GM23338 (cell line): ENCODE results near the gene PHF1.

ENCODE experiments used
- CREB1 ChIP-seq: fragments of 250-450 bp; sonication (Bioruptor Pico); IDR thresholded peaks from 2 replicates; pipeline ENCODE4 v1.5.0; 2020; ENCODE audit warnings: low read depth, mild to moderate bottlenecking, moderate library complexity
- EZH2 ChIP-seq: fragments of 200-600 bp; sonication (generic); IDR thresholded peaks from one replicate; pipeline ENCODE4 v1.8.0; 2017; ENCODE audit warnings: antibody characterized with exemption, mild to moderate bottlenecking, low read depth; ENCODE audit not compliant: unreplicated experiment
- EZH2phosphoT487 ChIP-seq: fragments of 200-600 bp; sonication (generic); IDR thresholded peaks from one replicate; pipeline ENCODE4 v1.8.1; 2018; ENCODE audit warnings: antibody characterized with exemption; ENCODE audit not compliant: unreplicated experiment
- JUNB ChIP-seq: IDR thresholded peaks from one replicate; pipeline ENCODE4 v1.6.1; 2016; ENCODE audit warnings: antibody characterized with exemption; ENCODE audit not compliant: unreplicated experiment
- NANOG ChIP-seq: IDR thresholded peaks from 2 replicates; pipeline ENCODE4 v1.6.1; 2016; ENCODE audit warnings: antibody characterized with exemption, borderline replicate concordance
- POLR2AphosphoS5 ChIP-seq: IDR thresholded peaks from 2 replicates; pipeline ENCODE4 v1.6.1; 2016; ENCODE audit warnings: antibody characterized with exemption, low read depth
- STAT1 ChIP-seq: IDR thresholded peaks from one replicate; pipeline ENCODE4 v1.6.1; 2016; ENCODE audit warnings: antibody characterized with exemption; ENCODE audit not compliant: unreplicated experiment
- ZNF114 ChIP-seq: fragments of 250-450 bp; sonication (Bioruptor Pico); IDR thresholded peaks from 2 replicates; pipeline ENCODE4 v1.5.0; 2020; ENCODE audit warnings: mild to moderate bottlenecking, moderate library complexity
- ZNF331 ChIP-seq: fragments of 250-450 bp; sonication (Bioruptor Pico); IDR thresholded peaks from 2 replicates; pipeline ENCODE4 v1.5.0; 2020; ENCODE audit warnings: low read depth, mild to moderate bottlenecking, moderate library complexity
- TF ChIP-seq, protein P1 (sequence below), 2 experiments: fragments of 200-600 bp in 1 of 2; sonication (generic) in 1 of 2; conservative IDR thresholded peaks; 2 replicates each; pipeline versions ENCODE4 v1.5.1 to v1.6.1; 2016 to 2017; ENCODE audit warnings: antibody characterized with exemption in 2 of 2, low read depth in 2 of 2, mild to moderate bottlenecking in 2 of 2, moderate library complexity in 1 of 2
- TF ChIP-seq, protein P2 (sequence below): IDR thresholded peaks from one replicate; pipeline ENCODE4 v1.6.1; 2018; ENCODE audit warnings: antibody characterized with exemption; ENCODE audit not compliant: unreplicated experiment
- TF ChIP-seq, protein P3 (sequence below): fragments of 250-450 bp; sonication (Bioruptor Pico); IDR thresholded peaks from 2 replicates; pipeline ENCODE4 v1.5.0; 2020; ENCODE audit warnings: mild to moderate bottlenecking, moderate library complexity
- TF ChIP-seq, protein P4 (sequence below): IDR thresholded peaks from 2 replicates; pipeline ENCODE4 v1.6.1; 2016; ENCODE audit warnings: antibody characterized with exemption

DNA sequence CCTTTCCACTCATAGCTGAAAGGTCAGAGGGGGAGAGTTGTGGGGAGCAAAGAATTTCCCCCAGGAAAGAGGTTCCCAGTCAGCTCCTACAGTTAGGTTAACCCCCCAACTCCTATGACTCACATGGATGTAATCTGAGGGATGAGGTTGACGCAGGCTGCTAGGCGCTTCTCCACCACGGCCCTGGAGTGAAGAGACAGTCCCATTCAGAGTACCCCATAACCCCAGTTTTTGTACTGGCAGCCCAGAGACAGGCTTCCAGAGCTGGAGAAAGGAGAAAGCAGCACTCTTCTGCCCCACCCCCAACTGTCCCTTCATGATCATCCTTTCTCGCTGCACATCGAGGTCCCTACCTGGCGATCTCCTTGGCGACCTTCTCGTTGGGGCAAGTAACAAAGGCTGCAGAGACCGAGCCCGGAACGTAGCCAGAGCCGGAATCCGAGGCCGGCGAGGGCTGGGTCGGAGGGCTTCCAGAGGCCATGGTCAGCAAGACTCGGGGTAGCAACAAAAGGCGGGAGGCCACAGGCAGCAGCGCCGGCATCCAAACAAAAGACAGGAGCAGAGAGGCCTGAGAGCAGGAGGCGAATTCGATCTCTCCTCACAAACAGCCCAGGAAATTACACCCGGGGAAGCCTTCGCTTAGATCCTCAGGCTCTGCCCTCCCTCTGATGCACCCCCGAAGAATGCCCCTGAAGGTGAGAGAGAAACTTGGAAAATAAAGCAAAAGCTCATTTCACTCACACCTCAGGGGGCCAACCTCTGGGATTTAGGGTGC is 6.5 kb downstream of the PHF1 start:
- TF ChIP-seq, protein P1, sequence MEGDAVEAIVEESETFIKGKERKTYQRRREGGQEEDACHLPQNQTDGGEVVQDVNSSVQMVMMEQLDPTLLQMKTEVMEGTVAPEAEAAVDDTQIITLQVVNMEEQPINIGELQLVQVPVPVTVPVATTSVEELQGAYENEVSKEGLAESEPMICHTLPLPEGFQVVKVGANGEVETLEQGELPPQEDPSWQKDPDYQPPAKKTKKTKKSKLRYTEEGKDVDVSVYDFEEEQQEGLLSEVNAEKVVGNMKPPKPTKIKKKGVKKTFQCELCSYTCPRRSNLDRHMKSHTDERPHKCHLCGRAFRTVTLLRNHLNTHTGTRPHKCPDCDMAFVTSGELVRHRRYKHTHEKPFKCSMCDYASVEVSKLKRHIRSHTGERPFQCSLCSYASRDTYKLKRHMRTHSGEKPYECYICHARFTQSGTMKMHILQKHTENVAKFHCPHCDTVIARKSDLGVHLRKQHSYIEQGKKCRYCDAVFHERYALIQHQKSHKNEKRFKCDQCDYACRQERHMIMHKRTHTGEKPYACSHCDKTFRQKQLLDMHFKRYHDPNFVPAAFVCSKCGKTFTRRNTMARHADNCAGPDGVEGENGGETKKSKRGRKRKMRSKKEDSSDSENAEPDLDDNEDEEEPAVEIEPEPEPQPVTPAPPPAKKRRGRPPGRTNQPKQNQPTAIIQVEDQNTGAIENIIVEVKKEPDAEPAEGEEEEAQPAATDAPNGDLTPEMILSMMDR (conservative IDR thresholded peaks at IDR 0.05; ENCODE audit: low read depth in 2 of 2) = no peak
- TF ChIP-seq, protein P2, sequence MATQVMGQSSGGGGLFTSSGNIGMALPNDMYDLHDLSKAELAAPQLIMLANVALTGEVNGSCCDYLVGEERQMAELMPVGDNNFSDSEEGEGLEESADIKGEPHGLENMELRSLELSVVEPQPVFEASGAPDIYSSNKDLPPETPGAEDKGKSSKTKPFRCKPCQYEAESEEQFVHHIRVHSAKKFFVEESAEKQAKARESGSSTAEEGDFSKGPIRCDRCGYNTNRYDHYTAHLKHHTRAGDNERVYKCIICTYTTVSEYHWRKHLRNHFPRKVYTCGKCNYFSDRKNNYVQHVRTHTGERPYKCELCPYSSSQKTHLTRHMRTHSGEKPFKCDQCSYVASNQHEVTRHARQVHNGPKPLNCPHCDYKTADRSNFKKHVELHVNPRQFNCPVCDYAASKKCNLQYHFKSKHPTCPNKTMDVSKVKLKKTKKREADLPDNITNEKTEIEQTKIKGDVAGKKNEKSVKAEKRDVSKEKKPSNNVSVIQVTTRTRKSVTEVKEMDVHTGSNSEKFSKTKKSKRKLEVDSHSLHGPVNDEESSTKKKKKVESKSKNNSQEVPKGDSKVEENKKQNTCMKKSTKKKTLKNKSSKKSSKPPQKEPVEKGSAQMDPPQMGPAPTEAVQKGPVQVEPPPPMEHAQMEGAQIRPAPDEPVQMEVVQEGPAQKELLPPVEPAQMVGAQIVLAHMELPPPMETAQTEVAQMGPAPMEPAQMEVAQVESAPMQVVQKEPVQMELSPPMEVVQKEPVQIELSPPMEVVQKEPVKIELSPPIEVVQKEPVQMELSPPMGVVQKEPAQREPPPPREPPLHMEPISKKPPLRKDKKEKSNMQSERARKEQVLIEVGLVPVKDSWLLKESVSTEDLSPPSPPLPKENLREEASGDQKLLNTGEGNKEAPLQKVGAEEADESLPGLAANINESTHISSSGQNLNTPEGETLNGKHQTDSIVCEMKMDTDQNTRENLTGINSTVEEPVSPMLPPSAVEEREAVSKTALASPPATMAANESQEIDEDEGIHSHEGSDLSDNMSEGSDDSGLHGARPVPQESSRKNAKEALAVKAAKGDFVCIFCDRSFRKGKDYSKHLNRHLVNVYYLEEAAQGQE = no peak
- TF ChIP-seq POLR2AphosphoS5 (no peak), EZH2 (no peak), JUNB (no peak), CREB1 (CRISPR knock-in tag) (no peak), STAT1 (no peak), EZH2phosphoT487 (no peak), NANOG (no peak), ZNF331 (CRISPR knock-in tag) (no peak), ZNF114 (no peak)
- TF ChIP-seq, protein P3, sequence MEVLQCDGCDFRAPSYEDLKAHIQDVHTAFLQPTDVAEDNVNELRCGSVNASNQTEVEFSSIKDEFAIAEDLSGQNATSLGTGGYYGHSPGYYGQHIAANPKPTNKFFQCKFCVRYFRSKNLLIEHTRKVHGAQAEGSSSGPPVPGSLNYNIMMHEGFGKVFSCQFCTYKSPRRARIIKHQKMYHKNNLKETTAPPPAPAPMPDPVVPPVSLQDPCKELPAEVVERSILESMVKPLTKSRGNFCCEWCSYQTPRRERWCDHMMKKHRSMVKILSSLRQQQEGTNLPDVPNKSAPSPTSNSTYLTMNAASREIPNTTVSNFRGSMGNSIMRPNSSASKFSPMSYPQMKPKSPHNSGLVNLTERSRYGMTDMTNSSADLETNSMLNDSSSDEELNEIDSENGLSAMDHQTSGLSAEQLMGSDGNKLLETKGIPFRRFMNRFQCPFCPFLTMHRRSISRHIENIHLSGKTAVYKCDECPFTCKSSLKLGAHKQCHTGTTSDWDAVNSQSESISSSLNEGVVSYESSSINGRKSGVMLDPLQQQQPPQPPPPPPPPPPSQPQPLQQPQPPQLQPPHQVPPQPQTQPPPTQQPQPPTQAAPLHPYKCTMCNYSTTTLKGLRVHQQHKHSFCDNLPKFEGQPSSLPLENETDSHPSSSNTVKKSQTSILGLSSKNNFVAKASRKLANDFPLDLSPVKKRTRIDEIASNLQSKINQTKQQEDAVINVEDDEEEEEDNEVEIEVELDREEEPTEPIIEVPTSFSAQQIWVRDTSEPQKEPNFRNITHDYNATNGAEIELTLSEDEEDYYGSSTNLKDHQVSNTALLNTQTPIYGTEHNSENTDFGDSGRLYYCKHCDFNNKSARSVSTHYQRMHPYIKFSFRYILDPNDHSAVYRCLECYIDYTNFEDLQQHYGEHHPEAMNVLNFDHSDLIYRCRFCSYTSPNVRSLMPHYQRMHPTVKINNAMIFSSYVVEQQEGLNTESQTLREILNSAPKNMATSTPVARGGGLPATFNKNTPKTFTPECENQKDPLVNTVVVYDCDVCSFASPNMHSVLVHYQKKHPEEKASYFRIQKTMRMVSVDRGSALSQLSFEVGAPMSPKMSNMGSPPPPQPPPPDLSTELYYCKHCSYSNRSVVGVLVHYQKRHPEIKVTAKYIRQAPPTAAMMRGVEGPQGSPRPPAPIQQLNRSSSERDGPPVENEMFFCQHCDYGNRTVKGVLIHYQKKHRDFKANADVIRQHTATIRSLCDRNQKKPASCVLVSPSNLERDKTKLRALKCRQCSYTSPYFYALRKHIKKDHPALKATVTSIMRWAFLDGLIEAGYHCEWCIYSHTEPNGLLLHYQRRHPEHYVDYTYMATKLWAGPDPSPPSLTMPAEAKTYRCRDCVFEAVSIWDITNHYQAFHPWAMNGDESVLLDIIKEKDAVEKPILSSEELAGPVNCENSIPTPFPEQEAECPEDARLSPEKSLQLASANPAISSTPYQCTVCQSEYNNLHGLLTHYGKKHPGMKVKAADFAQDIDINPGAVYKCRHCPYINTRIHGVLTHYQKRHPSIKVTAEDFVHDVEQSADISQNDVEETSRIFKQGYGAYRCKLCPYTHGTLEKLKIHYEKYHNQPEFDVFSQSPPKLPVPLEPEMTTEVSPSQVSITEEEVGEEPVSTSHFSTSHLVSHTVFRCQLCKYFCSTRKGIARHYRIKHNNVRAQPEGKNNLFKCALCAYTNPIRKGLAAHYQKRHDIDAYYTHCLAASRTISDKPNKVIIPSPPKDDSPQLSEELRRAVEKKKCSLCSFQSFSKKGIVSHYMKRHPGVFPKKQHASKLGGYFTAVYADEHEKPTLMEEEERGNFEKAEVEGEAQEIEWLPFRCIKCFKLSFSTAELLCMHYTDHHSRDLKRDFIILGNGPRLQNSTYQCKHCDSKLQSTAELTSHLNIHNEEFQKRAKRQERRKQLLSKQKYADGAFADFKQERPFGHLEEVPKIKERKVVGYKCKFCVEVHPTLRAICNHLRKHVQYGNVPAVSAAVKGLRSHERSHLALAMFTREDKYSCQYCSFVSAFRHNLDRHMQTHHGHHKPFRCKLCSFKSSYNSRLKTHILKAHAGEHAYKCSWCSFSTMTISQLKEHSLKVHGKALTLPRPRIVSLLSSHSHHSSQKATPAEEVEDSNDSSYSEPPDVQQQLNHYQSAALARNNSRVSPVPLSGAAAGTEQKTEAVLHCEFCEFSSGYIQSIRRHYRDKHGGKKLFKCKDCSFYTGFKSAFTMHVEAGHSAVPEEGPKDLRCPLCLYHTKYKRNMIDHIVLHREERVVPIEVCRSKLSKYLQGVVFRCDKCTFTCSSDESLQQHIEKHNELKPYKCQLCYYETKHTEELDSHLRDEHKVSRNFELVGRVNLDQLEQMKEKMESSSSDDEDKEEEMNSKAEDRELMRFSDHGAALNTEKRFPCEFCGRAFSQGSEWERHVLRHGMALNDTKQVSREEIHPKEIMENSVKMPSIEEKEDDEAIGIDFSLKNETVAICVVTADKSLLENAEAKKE (CRISPR knock-in tag) = no peak
- TF ChIP-seq, protein P4, sequence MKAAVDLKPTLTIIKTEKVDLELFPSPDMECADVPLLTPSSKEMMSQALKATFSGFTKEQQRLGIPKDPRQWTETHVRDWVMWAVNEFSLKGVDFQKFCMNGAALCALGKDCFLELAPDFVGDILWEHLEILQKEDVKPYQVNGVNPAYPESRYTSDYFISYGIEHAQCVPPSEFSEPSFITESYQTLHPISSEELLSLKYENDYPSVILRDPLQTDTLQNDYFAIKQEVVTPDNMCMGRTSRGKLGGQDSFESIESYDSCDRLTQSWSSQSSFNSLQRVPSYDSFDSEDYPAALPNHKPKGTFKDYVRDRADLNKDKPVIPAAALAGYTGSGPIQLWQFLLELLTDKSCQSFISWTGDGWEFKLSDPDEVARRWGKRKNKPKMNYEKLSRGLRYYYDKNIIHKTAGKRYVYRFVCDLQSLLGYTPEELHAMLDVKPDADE = no peak
